ENCODE measurements around the gene TRMT44. TPM values are rescaled to one million over a fixed set of nuclear protein-coding genes. Genes with fewer than 3 reads are reported as not detected.

Gene TRMT44
- total and polyA plus RNA-seq, 2 of the 4 experiments (the other 2 are of a cell fraction) = 7.3 to 8.1 TPM

GRCh38 chr4:8433136-8433535 is 7.4 kb upstream of the TRMT44 start:
- CTCF ChIA-PET = no interaction called here
- DNase-seq = no peak
- WGBS, 2 experiments (ENCODE audit: extremely low coverage in 2 of 2, insufficient read length in 1 of 2) = 83% methylated on average over 2 of the region's 5 CpGs; no CpG with 5 or more reads in 1 of the 2 experiments

More at GRCh38 chr4:8433136-8433535, 7.4 kb upstream of the TRMT44 start:
- H2BK15ac ChIP-seq (ENCODE audit: low read depth, low read length) = no peak overlapping the region
- H2BK20ac ChIP-seq (ENCODE audit: low read depth, low read length) = no peak overlapping the region
- peaks cover 7% of the 10 kb centered on the region for H3K4me1 ChIP-seq (ENCODE audit: control insufficient read depth, insufficient read depth, low read length)
- H3K36me3 ChIP-seq (ENCODE audit: control insufficient read depth, insufficient read depth, low read length) = no peaks in the 10 kb centered on the region
- peaks cover 21 to 42% of the 10 kb centered on the region in 2 experiments for H3K79me1 ChIP-seq (ENCODE audit: low read depth in 1 of 2, low read length in 2 of 2)
- no peak overlapping the region for H3K23ac ChIP-seq (ENCODE audit: low read depth, low read length)
- TF ChIP-seq CHD1 (IDR thresholded peaks at IDR 0.05; ENCODE audit: low read depth, low read length) (no peak), CEBPB (IDR thresholded peaks at IDR 0.05; ENCODE audit: low read depth, low read length) (no peak), MXI1 (IDR thresholded peaks at IDR 0.05; ENCODE audit: borderline replicate concordance, low read depth, low read length) (no peak), MAFK (IDR thresholded peaks at IDR 0.05; ENCODE audit: low read depth, low read length) (no peak), USF2 (IDR thresholded peaks at IDR 0.05; ENCODE audit: low read depth, low read length) (no peak), FOS (IDR thresholded peaks at IDR 0.05; ENCODE audit: low read depth, low read length) (no peak), NFE2L2 (IDR thresholded peaks at IDR 0.05; ENCODE audit: low read depth, low read length) (no peak), RCOR1 (IDR thresholded peaks at IDR 0.05; ENCODE audit: insufficient replicate concordance, low read length) (no peak), MAZ (IDR thresholded peaks at IDR 0.05; ENCODE audit: borderline replicate concordance, low read depth, low read length) (no peak), SMC3 (IDR thresholded peaks at IDR 0.05; ENCODE audit: low read depth, low read length) (no peak), RFX5 (IDR thresholded peaks at IDR 0.05; ENCODE audit: low read depth, low read length) (no peak), CTCF (conservative IDR thresholded peaks at IDR 0.05; ENCODE audit: low read depth, low read length) (no peak), BHLHE40 (IDR thresholded peaks at IDR 0.05; ENCODE audit: low read depth, low read length) (no peak), RAD21 (IDR thresholded peaks at IDR 0.05; ENCODE audit: low read length) (no peak), POLR2A (IDR thresholded peaks at IDR 0.05; ENCODE audit: low read depth, low read length) (no peak), ELK1 (IDR thresholded peaks at IDR 0.05; ENCODE audit: borderline replicate concordance, low read depth, low read length) (no peak)
- no peak overlapping the region for H2BK120ac ChIP-seq (ENCODE audit: low read depth, low read length)
- H3K4me2 ChIP-seq (ENCODE audit: low read depth, low read length) = no peak overlapping the region
- H2AK5ac ChIP-seq (ENCODE audit: low read depth, low read length) = no peak overlapping the region
- no TSS peak for BruUV-seq (replicated peaks)
- H3K4me3 ChIP-seq (ENCODE audit: insufficient read depth, low read depth, low read length) = no peak overlapping the region
- no peak overlapping the region for H3K14ac ChIP-seq (replicated peaks; ENCODE audit: low read depth, low read length)
- H3K18ac ChIP-seq (ENCODE audit: low read depth, low read length) = no peak overlapping the region
- no peaks in the 10 kb centered on the region for H3K27me3 ChIP-seq (ENCODE audit: control insufficient read depth, insufficient read depth, low read length)
- H4K20me1 ChIP-seq (ENCODE audit: insufficient read depth, low read length) = no peaks in the 10 kb centered on the region; the same call in 1 of the 2 replicates
- H3K9ac ChIP-seq (ENCODE audit: low read depth, low read length) = no peak overlapping the region
- in situ Hi-C loops (cut with MboI; ENCODE audit: low sequenced_read_pairs) (loop anchor here (25.0 kb wide), 1 partner anchor 1654 kb away; no protein-coding TSS in a partner anchor), dilution Hi-C loops (cut with HindIII; ENCODE audit: low sequenced_read_pairs, unreplicated experiment) (no loop called here), intact Hi-C loops (cut with micrococcal nuclease) (no loop called here)
- H3K27ac ChIP-seq (ENCODE audit: insufficient read depth, low read length) = no peak overlapping the region
- no peak overlapping the region for H4K5ac ChIP-seq (ENCODE audit: low read depth, low read length)
- no peak overlapping the region for H3K56ac ChIP-seq (ENCODE audit: extremely low read depth, insufficient read depth, low read length)
- no peak overlapping the region for H2AFZ ChIP-seq (replicated peaks; ENCODE audit: low read length, poor library complexity)
- no peak overlapping the region for H4K91ac ChIP-seq (ENCODE audit: insufficient read depth, low read depth, low read length)
- peaks cover 5% of the 10 kb centered on the region; the same call in 1 of the 2 replicates for H3K9me1 ChIP-seq (ENCODE audit: insufficient read depth, low read length)
- POLR2A ChIA-PET (ENCODE audit: unreplicated experiment) = no interaction called here
- H3K4ac ChIP-seq (ENCODE audit: low read depth, low read length) = no peak overlapping the region
- H2AK9ac ChIP-seq (replicated peaks; ENCODE audit: low read depth, low read length, poor library complexity) = no peak overlapping the region
- H3K9me3 ChIP-seq (ENCODE audit: control insufficient read depth, insufficient read depth, low read length) = no peaks in the 10 kb centered on the region
- no peak for ATAC-seq (ENCODE audit: low read depth)
- H4K8ac ChIP-seq (ENCODE audit: low read depth in 2 of 2, low read length in 2 of 2) = no peak overlapping the region
- no peak overlapping the region for H2BK5ac ChIP-seq (ENCODE audit: low read depth, low read length, poor library complexity, severe bottlenecking)
